H1 (cell line): ENCODE measurements around the gene OR8K5.

ENCODE experiments used
- CTCF ChIP-seq, 3 experiments: IDR thresholded peaks; 1 replicate in 2 of 3; 2 replicates in 1 of 3; pipeline versions ENCODE4 v1.5.1 to v1.6.1; 2011; ENCODE audit warnings: low read length in 3 of 3, mild to moderate bottlenecking in 3 of 3, inconsistent platforms in 2 of 3, low read depth in 1 of 3, moderate library complexity in 1 of 3; ENCODE audit not compliant: insufficient read depth in 1 of 3; ENCODE audit errors: control extremely low read depth in 1 of 3
- GABPA ChIP-seq: IDR thresholded peaks from 2 replicates; pipeline ENCODE4 v1.6.1; 2011; ENCODE audit warnings: mild to moderate bottlenecking, low read length, moderate library complexity, borderline replicate concordance; ENCODE audit not compliant: insufficient read depth
- NRF1 ChIP-seq: IDR thresholded peaks from 2 replicates; pipeline ENCODE4 v1.6.1; 2011; ENCODE audit warnings: mild to moderate bottlenecking, low read depth, low read length, improper control_type of control experiment
- POLR2A ChIP-seq, 2 experiments: IDR thresholded peaks; 1 replicate in 1 of 2; 2 replicates in 1 of 2; pipeline ENCODE4 v1.6.1; 2011; ENCODE audit warnings: low read depth in 2 of 2, low read length in 2 of 2, mild to moderate bottlenecking in 2 of 2; ENCODE audit errors: control extremely low read depth in 1 of 2
- POLR2AphosphoS5 ChIP-seq: IDR thresholded peaks from 2 replicates; pipeline ENCODE4 v1.6.1; 2011; ENCODE audit warnings: low read depth, low read length
- RBBP5 ChIP-seq: IDR thresholded peaks from 2 replicates; pipeline ENCODE4 v1.7.1; 2012; ENCODE audit warnings: low read depth, mild to moderate bottlenecking, inconsistent platforms, low read length, moderate library complexity, borderline replicate concordance
- SUZ12 ChIP-seq: fragments of 200-600 bp; sonication (generic); IDR thresholded peaks from 2 replicates; pipeline ENCODE4 v1.6.1; 2012; ENCODE audit warnings: mild to moderate bottlenecking, inconsistent platforms, low read length, moderate library complexity, mixed read lengths
- TAF1 ChIP-seq: IDR thresholded peaks from 2 replicates; pipeline ENCODE4 v1.6.1; 2011; ENCODE audit warnings: mild to moderate bottlenecking, low read depth, low read length
- ZNF274 ChIP-seq: IDR thresholded peaks from 2 replicates; pipeline ENCODE4 v1.7.0; 2012; ENCODE audit warnings: low read length, borderline replicate concordance; ENCODE audit errors: extremely low read depth

DNA sequence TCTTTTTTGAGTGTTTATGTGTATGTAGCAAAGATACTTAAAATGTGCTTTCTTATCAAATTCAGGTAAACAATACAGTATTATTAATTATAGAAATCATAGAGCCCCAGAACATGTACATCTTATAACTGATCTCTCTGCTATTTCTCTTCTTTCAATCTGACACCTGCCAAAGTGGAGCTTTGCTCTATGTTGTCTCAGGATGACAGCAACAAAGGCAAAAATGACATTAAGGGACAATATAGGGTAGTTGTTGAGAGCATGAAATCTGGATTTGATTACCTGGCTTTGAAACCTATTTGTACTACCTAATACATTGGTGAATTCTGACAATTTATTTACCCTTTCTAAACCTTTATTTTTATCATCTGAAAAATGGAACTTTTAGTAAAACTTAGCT, 23.3 kb upstream of the OR8K5 start:
- no peak for TF ChIP-seq RBBP5
- no peak for TF ChIP-seq POLR2A (IDR thresholded peaks at IDR 0.05; ENCODE audit: control extremely low read depth in 1 of 2, low read depth in 2 of 2, low read length in 2 of 2)
- TF ChIP-seq POLR2AphosphoS5: no peak
- no peak for TF ChIP-seq GABPA
- TF ChIP-seq SUZ12: no peak
- no peak for TF ChIP-seq ZNF274
- TF ChIP-seq CTCF (IDR thresholded peaks at IDR 0.05; ENCODE audit: control extremely low read depth in 1 of 3, insufficient read depth in 1 of 3, low read depth in 1 of 3, low read length in 3 of 3): no peak
- no peak for TF ChIP-seq TAF1
- TF ChIP-seq NRF1: no peak
